ENCODE measurements around the gene B9D1.

GRCh38 chr17:19333132-19333440, 29.4 kb downstream of the B9D1 start:
- TF ChIP-seq, protein P1, sequence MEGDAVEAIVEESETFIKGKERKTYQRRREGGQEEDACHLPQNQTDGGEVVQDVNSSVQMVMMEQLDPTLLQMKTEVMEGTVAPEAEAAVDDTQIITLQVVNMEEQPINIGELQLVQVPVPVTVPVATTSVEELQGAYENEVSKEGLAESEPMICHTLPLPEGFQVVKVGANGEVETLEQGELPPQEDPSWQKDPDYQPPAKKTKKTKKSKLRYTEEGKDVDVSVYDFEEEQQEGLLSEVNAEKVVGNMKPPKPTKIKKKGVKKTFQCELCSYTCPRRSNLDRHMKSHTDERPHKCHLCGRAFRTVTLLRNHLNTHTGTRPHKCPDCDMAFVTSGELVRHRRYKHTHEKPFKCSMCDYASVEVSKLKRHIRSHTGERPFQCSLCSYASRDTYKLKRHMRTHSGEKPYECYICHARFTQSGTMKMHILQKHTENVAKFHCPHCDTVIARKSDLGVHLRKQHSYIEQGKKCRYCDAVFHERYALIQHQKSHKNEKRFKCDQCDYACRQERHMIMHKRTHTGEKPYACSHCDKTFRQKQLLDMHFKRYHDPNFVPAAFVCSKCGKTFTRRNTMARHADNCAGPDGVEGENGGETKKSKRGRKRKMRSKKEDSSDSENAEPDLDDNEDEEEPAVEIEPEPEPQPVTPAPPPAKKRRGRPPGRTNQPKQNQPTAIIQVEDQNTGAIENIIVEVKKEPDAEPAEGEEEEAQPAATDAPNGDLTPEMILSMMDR (IDR thresholded peaks at IDR 0.05; ENCODE audit: borderline replicate concordance, extremely low read depth, low read length, poor library complexity, severe bottlenecking) = no peak
- TF ChIP-seq EZH2 (IDR thresholded peaks at IDR 0.05; ENCODE audit: borderline replicate concordance, low read depth, low read length, severe bottlenecking) = no peak
